ENCODE measurements around the gene HID1. TPM values are rescaled to one million over a fixed set of nuclear protein-coding genes. Genes with fewer than 3 reads are reported as not detected.
A peak's percentile ranks its signal among the peaks of the same experiment; 100 is the strongest.

The HID1 gene
- total RNA-seq, 1 experiment from 2014 or later: 43.8 TPM

GRCh38 chr17:74922172-74922571 lies 50.4 kb downstream of the HID1 start:
- no peaks in the 10 kb centered on the region for H3K9me2 ChIP-seq (ENCODE audit: insufficient read depth)
- ATAC-seq (no peak), DNase-seq (ENCODE audit: low read depth, low spot score) (no peak)
- POLR2A ChIA-PET: interaction anchor here (0.9 kb wide), 1 partner anchor 49 kb away, joined by 4 read pairs; the partner anchor contains the start of gene FDXR
- no peak for TF ChIP-seq MAX (IDR thresholded peaks at IDR 0.05)
- TF ChIP-seq, protein P1, sequence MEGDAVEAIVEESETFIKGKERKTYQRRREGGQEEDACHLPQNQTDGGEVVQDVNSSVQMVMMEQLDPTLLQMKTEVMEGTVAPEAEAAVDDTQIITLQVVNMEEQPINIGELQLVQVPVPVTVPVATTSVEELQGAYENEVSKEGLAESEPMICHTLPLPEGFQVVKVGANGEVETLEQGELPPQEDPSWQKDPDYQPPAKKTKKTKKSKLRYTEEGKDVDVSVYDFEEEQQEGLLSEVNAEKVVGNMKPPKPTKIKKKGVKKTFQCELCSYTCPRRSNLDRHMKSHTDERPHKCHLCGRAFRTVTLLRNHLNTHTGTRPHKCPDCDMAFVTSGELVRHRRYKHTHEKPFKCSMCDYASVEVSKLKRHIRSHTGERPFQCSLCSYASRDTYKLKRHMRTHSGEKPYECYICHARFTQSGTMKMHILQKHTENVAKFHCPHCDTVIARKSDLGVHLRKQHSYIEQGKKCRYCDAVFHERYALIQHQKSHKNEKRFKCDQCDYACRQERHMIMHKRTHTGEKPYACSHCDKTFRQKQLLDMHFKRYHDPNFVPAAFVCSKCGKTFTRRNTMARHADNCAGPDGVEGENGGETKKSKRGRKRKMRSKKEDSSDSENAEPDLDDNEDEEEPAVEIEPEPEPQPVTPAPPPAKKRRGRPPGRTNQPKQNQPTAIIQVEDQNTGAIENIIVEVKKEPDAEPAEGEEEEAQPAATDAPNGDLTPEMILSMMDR (IDR thresholded peaks at IDR 0.05 in 2 of 3, conservative IDR thresholded peaks at IDR 0.05 in 1 of 3; ENCODE audit: borderline replicate concordance in 1 of 3, insufficient read depth in 1 of 3, low read depth in 2 of 3, low read length in 2 of 3): no peak
- no peak for TF ChIP-seq RAD21 (IDR thresholded peaks at IDR 0.05; ENCODE audit: low read depth)
- BruUV-seq (replicated peaks): TSS peak; percentile 68
- H4K20me1 ChIP-seq (ENCODE audit: insufficient read depth): no peaks in the 10 kb centered on the region
- no peaks in the 10 kb centered on the region for H3K79me2 ChIP-seq (ENCODE audit: insufficient read depth, low read length)
- peak overlapping the region; percentile 97 for H3K4me2 ChIP-seq (ENCODE audit: low read length)
- H3K27ac ChIP-seq (ENCODE audit: low read depth, low read length): no peak overlapping the region; the same call in 1 of the 2 replicates
- intact Hi-C loops (cut with micrococcal nuclease): no loop called here
- H3K9me3 ChIP-seq (ENCODE audit: control insufficient read depth in 1 of 2, insufficient read depth in 1 of 2, low read depth in 1 of 2, low read length in 2 of 2): no peaks in the 10 kb centered on the region
- H3K36me3 ChIP-seq (ENCODE audit: control insufficient read depth in 1 of 2, insufficient read depth in 2 of 2, low read length in 2 of 2): peaks cover 0 to 2% of the 10 kb centered on the region in 2 experiments; a peak in 1 of 4 replicates
- peaks cover 4% of the 10 kb centered on the region; the same call in 1 of the 2 replicates for H3K27me3 ChIP-seq (ENCODE audit: insufficient read depth, low read length)
- H3K4me3 ChIP-seq (replicated peaks in 1 of 2; ENCODE audit: low read depth in 1 of 2, low read length in 2 of 2): peak overlapping the region; percentile 58 to 65
- H3K4me1 ChIP-seq (ENCODE audit: control insufficient read depth in 1 of 2, insufficient read depth in 2 of 2, low read length in 2 of 2): peaks cover 16 to 34% of the 10 kb centered on the region in 2 experiments
- H3K9ac ChIP-seq (ENCODE audit: low read length): peak overlapping the region; percentile 64; the same call in 1 of the 2 replicates
- RAD21 ChIA-PET (ENCODE audit: low non-redundant PET in 1 of 2, low total read pairs in 2 of 2, uncharacterized antibody in 2 of 2, unreplicated experiment in 2 of 2): interaction anchor here in 1 of 2 experiments (0.6 to 0.8 kb wide), 2 partner anchors 36 to 49 kb away, joined by 6 to 10 read pairs; no protein-coding TSS in a partner anchor
- CTCF ChIA-PET: interaction anchor here (0.7 to 2.8 kb wide), 5 partner anchors 11 to 49 kb away, joined by 3 to 20 read pairs (median 5); partner anchors contain the start of gene FDXR
- no peak overlapping the region for H2AFZ ChIP-seq (ENCODE audit: low read depth, low read length, poor library complexity, severe bottlenecking)

- H3K27ac ChIP-seq (ENCODE audit: low read depth, low read length): peak overlapping the region; percentile 13; the same call in 1 of the 2 replicates
- intact Hi-C loops (cut with micrococcal nuclease): no loop called here
- BruUV-seq (replicated peaks): no TSS peak
- H3K27me3 ChIP-seq (ENCODE audit: insufficient read depth, low read length): peaks cover 4% of the 10 kb centered on the region; the same call in 1 of the 2 replicates
- H3K9me3 ChIP-seq (ENCODE audit: control insufficient read depth in 1 of 2, insufficient read depth in 1 of 2, low read depth in 1 of 2, low read length in 2 of 2): no peaks in the 10 kb centered on the region
- ChIA-PET RAD21 (ENCODE audit: low non-redundant PET in 1 of 2, low total read pairs in 2 of 2, uncharacterized antibody in 2 of 2, unreplicated experiment in 2 of 2) (interaction anchor here in 1 of 2 experiments (0.6 kb wide), 1 partner anchor 50 kb away, joined by 10 read pairs; no protein-coding TSS in a partner anchor), CTCF (interaction anchor here (1.7 kb wide), 1 partner anchor 49 kb away, joined by 6 read pairs; the partner anchor contains the start of gene FDXR), POLR2A (no interaction called here)
- peaks cover 0 to 2% of the 10 kb centered on the region in 2 experiments; a peak in 1 of 4 replicates for H3K36me3 ChIP-seq (ENCODE audit: control insufficient read depth in 1 of 2, insufficient read depth in 2 of 2, low read length in 2 of 2)
- no peak for ATAC-seq
- no peak overlapping the region for H3K4me3 ChIP-seq (replicated peaks in 1 of 2; ENCODE audit: low read depth in 1 of 2, low read length in 2 of 2)
- H3K4me1 ChIP-seq (ENCODE audit: control insufficient read depth in 1 of 2, insufficient read depth in 2 of 2, low read length in 2 of 2): peaks cover 16 to 34% of the 10 kb centered on the region in 2 experiments
- H3K9me2 ChIP-seq (ENCODE audit: insufficient read depth): no peaks in the 10 kb centered on the region
- peak overlapping the region; percentile 18; the same call in 1 of the 2 replicates for H3K4me2 ChIP-seq (ENCODE audit: low read length)
- TF ChIP-seq CEBPB (IDR thresholded peaks at IDR 0.05; ENCODE audit: low read depth) (no peak), EZH2phosphoT487 (IDR thresholded peaks at IDR 0.05; ENCODE audit: borderline replicate concordance) (no peak), EGR1 (IDR thresholded peaks at IDR 0.05; ENCODE audit: low read depth) (no peak), SP1 (IDR thresholded peaks at IDR 0.05; ENCODE audit: low read depth) (no peak), JUND (IDR thresholded peaks at IDR 0.05) (no peak), POLR2A (IDR thresholded peaks at IDR 0.05; ENCODE audit: borderline replicate concordance, extremely low read depth, insufficient read depth, insufficient read length) (no peak)
- H3K9ac ChIP-seq (ENCODE audit: low read length): no peak overlapping the region
- DNase-seq (ENCODE audit: low read depth, low spot score): no peak
- no peak overlapping the region for H2AFZ ChIP-seq (ENCODE audit: low read depth, low read length, poor library complexity, severe bottlenecking)
- no peaks in the 10 kb centered on the region for H4K20me1 ChIP-seq (ENCODE audit: insufficient read depth)
- no peaks in the 10 kb centered on the region for H3K79me2 ChIP-seq (ENCODE audit: insufficient read depth, low read length)
These were observed 50.8 kb downstream of the HID1 start for GRCh38 chr17:74921769-74922168.
